Thoracic aorta (tissue), 2 donors: ENCODE measurements around the gene P4HA2. TPM values are rescaled to one million over a fixed set of nuclear protein-coding genes. Genes with fewer than 3 reads are reported as not detected.

Source experiments
- ATAC-seq: fragments of 150-250 bp; one replicate; pipeline ENCODE4 v1.8.0; 2017; ENCODE audit warnings: low read depth; ENCODE audit not compliant: insufficient number of reproducible peaks, low FRiP score
- DNase-seq: peaks from one replicate; pipeline ENCODE4 v3.0.0-alpha.2; 2020; ENCODE audit warnings: low spot score
- H3K27ac ChIP-seq, 2 donors: fragments of 200-600 bp; sonication (generic); 1 replicate in 1 of 2; 2 replicates in 1 of 2; pipeline ENCODE4 v1.5.1; 2016; ENCODE audit warnings: mild to moderate bottlenecking in 2 of 2, moderate library complexity in 2 of 2
- H3K27me3 ChIP-seq: fragments of 200-600 bp; sonication (generic); replicated peaks from 2 replicates; pipeline ENCODE4 v1.6.0; 2016; ENCODE audit warnings: mild to moderate bottlenecking; ENCODE audit not compliant: insufficient read depth
- H3K36me3 ChIP-seq: fragments of 200-600 bp; sonication (generic); one replicate; pipeline ENCODE4 v1.5.1; 2016
- H3K4me1 ChIP-seq, 2 donors: fragments of 200-600 bp; sonication (generic); 1 replicate in 1 of 2; 2 replicates in 1 of 2; pipeline versions ENCODE4 v1.5.1 to v1.6.0; 2016; ENCODE audit warnings: low read depth in 2 of 2, mild to moderate bottlenecking in 1 of 2; ENCODE audit not compliant: control insufficient read depth in 1 of 2
- H3K4me3 ChIP-seq: fragments of 200-600 bp; sonication (generic); 2 replicates; pipeline ENCODE4 v1.5.1; 2016; ENCODE audit warnings: mild to moderate bottlenecking
- H3K9me3 ChIP-seq: fragments of 200-600 bp; sonication (generic); 2 replicates; pipeline ENCODE4 v1.5.1; 2016
- CTCF ChIP-seq: fragments of 200-600 bp; sonication (generic); IDR thresholded peaks from one replicate; pipeline ENCODE4 v1.5.1; 2019; ENCODE audit warnings: antibody characterized with exemption
- total RNA-seq, 2 donors: library from RNA; depleted of rRNA; stranded (reverse); fragments of >200 nt; gene quantifications; one replicate each; pipeline versions ENCODE4 v1.1.0 to v1.2.3, GENCODE V29; 2016

The P4HA2 gene
- total RNA-seq: 10 to 100 TPM; 31.3 to 47.7 TPM

- H3K36me3 ChIP-seq: no peaks in the 10 kb centered on the region
- ATAC-seq (peak; percentile 81), DNase-seq (peak; percentile 20)
- TF ChIP-seq CTCF: peak; percentile 49
- no peaks in the 10 kb centered on the region for H3K9me3 ChIP-seq
- H3K4me3 ChIP-seq: peak within 1 kb of the TSS; percentile 92
- no peaks in the 10 kb centered on the region for H3K27me3 ChIP-seq
- peaks cover 24 to 49% of the 10 kb centered on the region in 2 donors for H3K4me1 ChIP-seq
- H3K27ac ChIP-seq: peak within 1 kb of the TSS; percentile 82 to 88
These were observed at the start of gene P4HA2 for GRCh38 chr5:132227485-132228240. TSS of gene P4HA2 (minus strand) at chr5:132227853. CDS start at chr5:132218626, 9,227 bp downstream.

GRCh38 chr5:132277256-132277655 lies 49.6 kb upstream of the P4HA2 start:
- Histone ChIP-seq H3K4me1 (no peaks in the 10 kb centered on the region), H3K27me3 (no peaks in the 10 kb centered on the region), H3K36me3 (peaks cover 1% of the 10 kb centered on the region), H3K9me3 (no peaks in the 10 kb centered on the region), H3K27ac (no peak overlapping the region), H3K4me3 (no peak overlapping the region)
- TF ChIP-seq CTCF: no peak
- no peak for ATAC-seq
- no peak for DNase-seq

GRCh38 chr5:132275367-132276220 lies 47.9 kb upstream of the P4HA2 start:
- ATAC-seq (no peak), DNase-seq (no peak)
- H3K27ac ChIP-seq: no peak overlapping the region
- no peaks in the 10 kb centered on the region for H3K27me3 ChIP-seq
- H3K4me1 ChIP-seq: no peaks in the 10 kb centered on the region
- H3K4me3 ChIP-seq: no peak overlapping the region
- no peak for TF ChIP-seq CTCF
- H3K9me3 ChIP-seq: no peaks in the 10 kb centered on the region
- peaks cover 16% of the 10 kb centered on the region for H3K36me3 ChIP-seq

- Histone ChIP-seq H3K27ac (no peak overlapping the region), H3K27me3 (no peaks in the 10 kb centered on the region), H3K4me3 (no peak overlapping the region), H3K4me1 (no peaks in the 10 kb centered on the region), H3K9me3 (no peaks in the 10 kb centered on the region), H3K36me3 (peaks cover 17% of the 10 kb centered on the region)
- ATAC-seq (no peak), DNase-seq (no peak)
- no peak for TF ChIP-seq CTCF
These were observed 46.6 kb upstream of the P4HA2 start for GRCh38 chr5:132274050-132274792.
